Testis (tissue), 2 donors: Measurements from ENCODE around the gene RIMKLA.

ENCODE experiments used
- POLR2A ChIP-seq: fragments of 450-650 bp; IDR thresholded peaks from one replicate; pipeline ENCODE4 v1.6.1; 2017; ENCODE audit warnings: antibody characterized with exemption, mild to moderate bottlenecking, moderate library complexity
- TF ChIP-seq, protein P1 (sequence below), 3 experiments: fragments of 450-650 bp in 2 of 3; fragments of 200-600 bp in 1 of 3; sonication (generic) in 1 of 3; IDR thresholded peaks; one replicate each; pipeline ENCODE4 v1.5.1; 2016 to 2019; ENCODE audit warnings: antibody characterized with exemption in 3 of 3, mild to moderate bottlenecking in 2 of 3, moderate library complexity in 1 of 3

DNA sequence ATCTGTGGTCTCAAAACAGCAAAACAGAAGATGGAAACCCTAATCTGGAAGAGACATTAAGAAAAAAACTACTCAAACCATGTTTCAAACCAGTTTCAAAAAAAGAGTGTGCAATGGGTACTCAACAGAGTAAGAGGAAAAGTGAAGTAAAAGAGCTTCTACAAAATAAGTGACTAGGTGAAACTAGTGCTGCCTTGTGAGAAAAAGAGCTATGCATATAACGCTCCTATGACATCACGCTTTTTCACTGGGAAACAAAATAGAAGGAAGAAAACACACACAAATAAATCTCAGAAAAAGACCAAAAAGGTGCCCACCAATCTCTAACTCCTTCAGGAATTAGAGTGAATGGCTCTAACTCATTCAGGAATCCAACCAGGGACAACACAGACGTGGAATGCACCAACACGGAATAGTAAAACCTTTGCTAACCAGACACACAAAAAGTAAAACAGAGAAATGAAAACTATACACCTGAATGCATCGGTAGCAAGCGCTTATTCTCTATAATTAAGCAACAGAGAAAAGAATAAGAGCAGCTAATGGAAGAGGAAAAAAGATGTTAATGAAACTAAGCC, 46.8 kb upstream of the RIMKLA start:
- TF ChIP-seq, protein P1, sequence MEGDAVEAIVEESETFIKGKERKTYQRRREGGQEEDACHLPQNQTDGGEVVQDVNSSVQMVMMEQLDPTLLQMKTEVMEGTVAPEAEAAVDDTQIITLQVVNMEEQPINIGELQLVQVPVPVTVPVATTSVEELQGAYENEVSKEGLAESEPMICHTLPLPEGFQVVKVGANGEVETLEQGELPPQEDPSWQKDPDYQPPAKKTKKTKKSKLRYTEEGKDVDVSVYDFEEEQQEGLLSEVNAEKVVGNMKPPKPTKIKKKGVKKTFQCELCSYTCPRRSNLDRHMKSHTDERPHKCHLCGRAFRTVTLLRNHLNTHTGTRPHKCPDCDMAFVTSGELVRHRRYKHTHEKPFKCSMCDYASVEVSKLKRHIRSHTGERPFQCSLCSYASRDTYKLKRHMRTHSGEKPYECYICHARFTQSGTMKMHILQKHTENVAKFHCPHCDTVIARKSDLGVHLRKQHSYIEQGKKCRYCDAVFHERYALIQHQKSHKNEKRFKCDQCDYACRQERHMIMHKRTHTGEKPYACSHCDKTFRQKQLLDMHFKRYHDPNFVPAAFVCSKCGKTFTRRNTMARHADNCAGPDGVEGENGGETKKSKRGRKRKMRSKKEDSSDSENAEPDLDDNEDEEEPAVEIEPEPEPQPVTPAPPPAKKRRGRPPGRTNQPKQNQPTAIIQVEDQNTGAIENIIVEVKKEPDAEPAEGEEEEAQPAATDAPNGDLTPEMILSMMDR (IDR thresholded peaks at IDR 0.05), result no peak
- TF ChIP-seq POLR2A, result no peak
